NK-92 (cell line): ENCODE data around the gene ASCL2.
"Not testable (repeated sequence)": the region's sequence is repeated elsewhere in the genome, so short reads cannot be mapped to it uniquely, and the experiment has no call there.

Experiments
- DNase-seq: peaks from one replicate; lab custom pipeline; 2025; ENCODE audit not compliant: unreplicated experiment; lab: John Stamatoyannopoulos, UW

ASCL2 gene

DNA sequence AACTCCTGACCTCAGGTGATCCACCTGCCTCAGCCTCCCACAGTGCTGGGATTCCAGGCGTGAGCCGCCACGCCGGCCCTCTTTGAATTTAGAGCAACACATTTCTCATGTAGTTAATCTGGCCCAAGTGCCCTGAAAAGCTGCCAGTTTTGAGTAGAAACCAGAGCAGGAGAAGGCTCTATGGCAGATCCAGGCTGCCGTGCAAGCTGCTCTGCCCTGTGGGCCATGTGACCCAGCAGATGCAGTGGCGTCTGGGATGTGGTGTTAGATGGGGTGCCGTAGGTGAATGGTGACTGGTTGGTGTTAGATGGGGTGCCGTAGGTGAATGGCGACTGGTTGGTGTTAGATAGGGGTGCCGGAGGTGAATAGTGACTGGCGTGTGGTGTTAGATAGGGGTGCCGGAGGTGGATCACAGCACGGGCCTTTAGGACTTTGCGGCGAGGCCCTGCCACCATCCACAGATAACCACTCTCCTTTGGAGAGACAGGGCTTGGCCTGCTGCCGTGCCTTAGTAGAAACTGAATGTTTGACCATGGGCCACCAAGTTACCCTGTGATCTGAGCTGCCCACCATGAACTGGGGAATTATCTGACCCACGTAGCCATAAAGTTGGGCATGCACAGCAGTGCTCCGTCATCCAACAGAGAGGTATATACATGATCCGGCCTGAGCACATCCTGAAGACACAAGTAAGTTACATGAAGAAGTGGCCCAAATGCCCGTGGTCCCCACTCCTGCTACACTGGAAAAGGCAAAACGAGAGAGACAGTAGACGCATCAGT is 32.7 kb downstream of the ASCL2 start:
- no peak for DNase-seq

DNA sequence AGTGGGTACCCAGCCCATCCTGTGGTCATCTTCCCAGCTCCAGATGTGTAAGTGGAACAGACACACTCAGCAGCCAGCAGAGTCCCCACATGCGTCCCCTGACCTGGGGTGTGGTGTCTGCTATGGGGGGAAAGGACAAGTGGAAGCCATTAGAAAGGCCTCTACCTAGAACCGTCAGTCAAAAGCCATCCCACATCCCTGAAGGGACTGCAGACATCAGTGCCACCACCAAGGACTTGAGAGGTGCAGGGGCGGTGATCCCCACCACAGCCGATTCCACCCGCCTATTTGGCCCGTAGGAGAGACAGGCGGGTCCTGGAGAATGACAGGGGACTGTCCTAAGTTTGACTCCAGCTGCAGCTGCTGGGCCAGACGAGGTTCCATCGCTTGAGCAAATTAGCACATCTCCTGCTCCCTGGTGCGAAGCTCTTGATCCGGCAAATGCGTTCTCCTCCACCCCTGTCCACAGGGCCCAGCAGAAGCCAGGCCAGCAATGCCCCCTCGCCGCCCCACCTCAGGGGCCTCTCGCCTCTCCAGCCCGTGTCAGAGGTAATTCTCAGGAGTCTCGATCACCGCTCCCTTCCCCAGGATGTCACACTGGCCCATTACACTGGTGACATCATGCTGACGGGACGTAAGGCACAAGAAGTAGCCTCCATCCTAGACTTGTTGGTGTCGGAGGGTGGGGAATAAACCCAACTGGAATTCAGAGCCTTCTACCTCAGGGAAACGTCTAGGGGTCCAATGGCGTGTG is 33.8 kb downstream of the ASCL2 start:
- not testable (repeated sequence) for DNase-seq

DNA sequence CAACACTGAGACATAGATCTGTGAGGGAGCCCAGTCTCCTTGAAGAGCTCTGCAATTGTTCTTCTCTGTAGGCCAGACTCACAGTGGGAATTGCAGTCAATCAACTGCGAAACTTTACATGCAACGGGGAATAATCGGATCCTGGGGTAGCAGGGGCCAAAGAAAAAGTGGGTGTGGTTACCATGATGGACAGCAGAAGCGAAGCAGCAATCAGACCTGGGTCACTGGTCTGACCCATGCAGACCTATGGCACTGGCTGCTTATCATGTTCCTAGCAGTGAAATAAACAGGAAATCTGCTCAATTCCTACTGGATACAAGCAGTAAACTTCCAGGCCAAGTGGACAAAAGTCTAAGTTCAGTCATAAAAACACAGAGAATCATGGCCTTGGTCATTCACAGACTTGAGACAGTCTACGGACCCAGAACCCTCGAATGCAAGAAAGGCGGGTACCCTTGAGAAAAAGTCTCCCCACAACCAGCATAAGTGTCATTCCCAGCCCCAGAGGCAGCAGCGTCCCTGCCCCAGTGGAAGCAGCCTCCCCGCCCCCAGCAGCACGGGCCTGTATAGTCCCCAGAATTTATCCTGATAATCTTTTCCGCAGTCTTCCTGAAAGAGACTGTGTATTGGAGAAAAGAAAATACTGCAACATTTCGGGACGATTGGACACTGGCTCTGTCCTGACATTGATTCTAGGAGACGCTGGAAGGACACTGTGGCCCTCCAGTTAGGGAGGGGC is 34.6 kb downstream of the ASCL2 start:
- DNase-seq = no peak

DNA sequence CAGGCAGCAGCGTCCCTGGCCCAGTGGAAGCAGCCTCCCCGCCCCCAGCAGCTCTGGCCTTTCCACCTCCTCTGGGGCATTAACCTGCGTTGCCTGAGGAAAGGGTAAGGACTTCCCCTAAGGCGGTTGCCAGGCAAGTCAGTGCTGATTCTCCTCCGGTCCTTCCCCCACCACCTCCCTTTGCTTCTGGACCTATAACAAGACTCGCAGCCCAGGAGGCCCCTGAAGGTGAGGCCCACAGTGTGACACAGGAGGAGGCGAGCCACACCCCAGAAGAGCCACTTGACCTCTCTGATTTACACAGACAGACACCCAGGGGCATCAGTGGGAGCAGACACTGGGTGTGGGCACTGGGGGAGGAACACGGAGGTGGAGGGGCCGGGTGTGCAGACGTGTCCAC is 35.4 kb downstream of the ASCL2 start:
- DNase-seq = no peak

DNA sequence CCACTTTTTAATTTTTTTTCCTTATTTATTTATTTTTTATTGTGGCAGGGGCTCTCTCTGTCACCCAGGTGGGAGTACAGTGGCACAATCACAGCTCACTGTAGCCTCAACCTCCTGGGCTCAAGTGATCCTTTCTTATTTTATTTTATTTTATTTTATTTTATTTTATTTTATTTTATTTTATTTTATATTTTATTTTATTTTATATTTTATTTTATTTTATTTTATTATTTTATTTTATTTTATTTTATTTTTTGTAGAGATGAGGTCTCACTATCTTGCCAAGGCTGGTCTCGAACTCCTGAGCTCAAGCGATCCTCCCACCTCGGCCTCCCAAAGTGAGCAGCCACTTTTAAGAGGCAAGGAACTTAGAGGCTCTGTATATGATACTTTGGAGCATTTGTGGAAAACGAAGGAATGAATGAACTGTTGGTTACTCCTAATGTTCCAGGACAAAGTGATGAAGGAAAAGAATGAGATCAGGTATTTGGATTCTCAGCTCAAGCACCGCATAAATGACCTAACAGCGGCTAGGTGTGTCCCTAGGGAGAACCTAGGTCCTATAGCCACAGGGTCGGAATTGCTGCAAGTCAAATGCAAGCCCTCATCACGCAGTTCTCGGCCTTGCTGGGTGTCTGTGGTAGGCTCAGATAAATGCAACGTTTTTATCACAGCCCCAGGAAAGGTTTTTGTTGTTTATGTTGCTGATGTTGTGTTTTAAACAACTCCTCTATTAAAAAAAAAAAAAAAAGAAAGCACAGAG is 36.5 kb downstream of the ASCL2 start:
- no peak for DNase-seq

DNA sequence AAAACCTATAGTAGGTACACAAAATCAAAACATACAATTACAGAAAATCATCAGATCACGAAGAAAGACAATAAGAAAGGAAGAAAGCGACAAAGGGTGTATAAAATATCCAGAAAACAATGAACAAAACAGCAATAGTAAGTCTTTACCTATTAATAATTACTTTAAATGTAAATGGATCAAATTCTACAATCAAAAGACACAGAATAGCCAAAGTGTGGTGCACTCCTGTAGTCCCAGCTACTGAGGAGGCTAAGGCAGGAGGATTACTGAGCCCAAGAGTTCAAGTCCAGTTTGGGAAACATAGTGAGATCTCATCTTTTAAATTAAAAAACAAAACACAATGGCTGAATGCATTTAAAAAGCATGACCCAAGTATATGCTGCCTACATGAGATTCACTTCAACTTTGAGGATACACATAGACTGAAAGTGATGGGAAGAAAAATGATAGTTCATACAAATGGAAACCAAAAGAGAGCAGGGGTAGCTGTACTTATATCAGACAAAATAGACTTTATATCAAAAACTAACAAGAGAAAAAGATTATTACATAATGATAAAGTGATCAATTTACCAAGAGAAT is 40.6 kb downstream of the ASCL2 start:
- DNase-seq = no peak

DNA sequence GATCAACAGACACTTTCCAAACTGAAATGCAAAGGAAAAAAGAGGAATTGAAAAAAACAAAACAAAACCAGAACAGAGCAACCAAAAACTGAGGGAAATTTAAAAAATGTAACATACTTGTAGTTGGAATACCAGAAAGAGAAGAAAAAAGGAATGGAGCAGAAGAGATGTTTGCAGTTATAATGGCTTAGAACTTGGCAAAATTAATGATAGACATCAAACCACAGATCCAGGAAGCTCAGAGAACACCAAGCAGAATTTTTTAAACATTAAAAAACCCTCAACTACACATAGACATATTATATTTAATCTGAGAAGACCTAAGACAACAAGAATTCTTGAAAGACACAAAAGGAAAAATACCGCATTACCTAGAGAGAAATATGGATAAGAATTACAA is 46.1 kb downstream of the ASCL2 start:
- no peak for DNase-seq

DNA sequence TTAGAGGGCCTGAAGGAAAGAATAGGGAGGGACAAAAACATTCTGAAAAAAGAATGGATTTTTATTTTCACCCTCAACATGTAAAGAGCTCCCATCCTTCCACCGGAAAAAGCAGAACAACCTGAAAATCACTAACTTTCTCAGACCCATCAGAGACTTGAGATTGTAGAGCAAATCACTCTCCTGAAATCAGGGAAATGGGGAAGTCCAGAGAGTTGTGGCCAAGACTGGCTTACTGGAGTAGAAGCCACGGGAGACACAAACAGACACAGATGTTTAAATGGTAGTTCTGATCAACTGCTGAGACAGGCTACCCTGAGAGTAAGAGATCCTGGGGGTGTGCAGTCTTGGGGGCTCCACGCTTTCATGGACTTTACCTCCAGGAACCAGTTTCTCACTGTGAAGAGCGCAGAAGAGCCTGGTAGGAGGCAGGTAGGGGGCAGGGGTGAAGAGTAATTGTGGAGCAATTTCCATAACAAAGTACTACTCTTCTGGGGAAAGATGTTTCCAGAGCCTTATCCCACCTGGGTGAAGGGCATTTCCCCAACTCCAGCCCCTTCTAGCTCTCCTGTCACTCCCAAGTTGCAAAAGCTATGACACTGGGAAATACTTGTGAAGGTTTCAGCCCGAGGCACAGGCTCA is 47.1 kb downstream of the ASCL2 start:
- DNase-seq = no peak

DNA sequence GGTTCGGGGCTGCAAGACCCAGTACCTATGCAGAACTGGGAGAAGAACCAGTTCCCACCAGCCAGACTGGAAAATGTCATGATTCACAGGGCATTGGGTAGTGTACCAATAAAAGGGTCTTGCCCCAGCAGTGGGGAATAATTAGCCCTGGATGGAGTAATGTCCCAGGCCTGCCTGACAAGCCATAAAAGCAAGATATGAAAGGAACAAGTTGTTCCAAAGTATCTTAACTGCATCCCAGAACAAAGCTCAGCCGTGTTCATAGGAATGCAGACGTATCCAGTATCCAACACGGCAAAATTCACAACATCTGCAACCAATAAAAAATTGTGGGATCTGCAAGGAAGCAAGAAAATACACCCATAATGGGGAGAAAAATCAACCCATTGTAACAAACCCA is 47.9 kb downstream of the ASCL2 start:
- DNase-seq = no peak

DNA sequence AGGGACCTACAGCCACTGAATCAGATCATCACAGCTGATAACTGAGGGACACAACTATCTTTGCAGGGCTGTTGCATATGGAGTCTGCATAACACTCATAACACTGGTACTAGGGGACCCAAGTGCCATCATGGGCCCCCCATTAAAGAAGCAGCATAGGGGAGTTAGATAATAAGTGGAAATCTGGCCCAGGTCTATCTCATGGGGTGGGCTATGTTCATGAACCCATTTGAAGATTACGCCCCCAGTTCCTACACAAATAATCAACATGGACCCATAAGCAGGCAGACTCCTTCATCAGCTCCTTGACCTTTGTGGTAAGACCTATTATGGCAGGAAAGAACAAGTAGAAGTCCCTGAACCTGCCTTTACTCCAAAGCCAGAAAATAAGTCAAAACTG is 48.8 kb downstream of the ASCL2 start:
- no peak for DNase-seq

DNA sequence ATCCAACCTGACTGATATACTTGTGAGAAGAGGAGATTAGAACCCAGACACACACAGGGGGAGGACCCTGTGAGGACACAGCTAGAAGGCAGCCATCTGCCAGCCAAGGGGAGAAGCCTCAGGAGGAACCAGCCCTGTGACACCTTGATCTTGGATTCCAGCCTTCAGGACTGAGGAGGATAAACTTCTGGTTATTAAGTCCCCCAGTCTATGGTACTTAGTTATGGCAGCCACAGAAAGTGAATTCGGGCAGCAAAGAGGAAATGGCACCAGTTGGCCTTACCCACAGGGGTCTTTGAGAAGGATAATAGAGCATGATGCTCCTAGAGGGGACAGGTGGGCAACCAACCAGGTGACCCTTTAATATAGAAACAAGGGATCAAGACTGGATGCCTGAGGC is 49.4 kb downstream of the ASCL2 start:
- DNase-seq = no peak

DNA sequence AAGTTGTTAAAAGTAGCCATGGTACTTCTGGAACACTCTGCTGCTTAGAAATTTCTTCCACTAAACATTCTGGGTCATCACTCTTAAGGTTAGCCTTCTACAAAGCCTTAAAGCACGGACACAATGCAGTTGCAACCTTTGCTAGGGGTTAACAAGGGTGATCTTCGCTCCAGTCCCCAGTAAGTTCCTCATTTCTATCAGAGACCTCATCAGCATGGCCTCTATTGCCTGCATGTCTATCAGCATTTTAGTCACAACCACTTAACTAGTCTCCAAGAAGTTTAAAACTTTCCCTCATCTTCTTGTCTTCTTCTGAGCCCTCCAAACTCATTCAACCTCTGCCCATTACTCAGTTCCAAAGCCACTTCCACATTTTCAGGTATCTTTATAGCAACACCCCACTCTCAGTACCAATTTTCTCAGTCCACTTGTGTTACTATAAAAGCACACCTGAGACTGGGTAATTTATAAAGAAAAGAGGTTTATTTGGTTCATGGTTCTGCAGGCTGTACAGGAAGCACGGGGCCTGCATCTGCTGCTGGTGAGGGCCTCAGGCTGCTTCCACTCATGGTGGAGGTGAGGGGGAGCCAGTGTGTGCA is 50.1 kb downstream of the ASCL2 start:
- no peak for DNase-seq

DNA sequence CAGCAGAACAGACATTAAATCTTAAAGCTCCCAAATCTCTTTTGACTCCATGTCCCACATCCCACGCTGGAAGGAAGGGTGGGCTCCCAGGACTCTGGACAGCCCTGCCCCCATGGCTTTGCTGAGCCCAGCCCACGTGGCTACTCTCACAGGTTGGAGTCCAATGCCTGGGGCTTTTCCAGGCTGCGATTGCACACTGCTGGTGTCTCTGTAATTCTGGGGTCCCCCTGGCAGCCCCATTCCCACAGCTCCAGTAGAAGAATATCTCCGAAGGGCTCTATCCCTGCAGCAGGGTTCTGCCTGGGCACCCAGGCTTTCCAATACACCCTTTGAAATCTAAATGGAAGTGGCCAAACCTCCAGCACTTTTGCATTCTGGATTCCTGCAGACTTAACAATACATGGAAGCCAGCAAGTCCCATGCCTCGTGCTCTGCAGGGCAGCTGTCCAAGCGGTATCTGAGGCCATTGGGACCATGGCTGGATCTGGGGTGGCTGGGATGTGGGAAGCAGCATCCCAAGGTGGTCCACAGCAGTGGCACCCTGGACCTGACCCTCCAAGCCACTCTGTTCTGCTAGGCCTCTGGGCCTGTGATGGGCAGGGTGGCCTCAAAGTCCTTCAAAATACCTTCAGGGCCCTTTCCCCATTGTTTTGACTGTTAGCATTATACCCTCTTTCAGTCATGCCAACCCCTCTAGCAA is 50.9 kb downstream of the ASCL2 start:
- no peak for DNase-seq
